Measurements from ENCODE around the gene GJB6.

GJB6 gene

GRCh38 chr13:20186771-20187170 lies 45.3 kb downstream of the GJB6 start:
- DNase-seq (ENCODE audit: low read depth): no peak

- no peak for DNase-seq (ENCODE audit: low read depth)
Measured at GRCh38 chr13:20185366-20186056, 46.6 kb downstream of the GJB6 start.

DNA sequence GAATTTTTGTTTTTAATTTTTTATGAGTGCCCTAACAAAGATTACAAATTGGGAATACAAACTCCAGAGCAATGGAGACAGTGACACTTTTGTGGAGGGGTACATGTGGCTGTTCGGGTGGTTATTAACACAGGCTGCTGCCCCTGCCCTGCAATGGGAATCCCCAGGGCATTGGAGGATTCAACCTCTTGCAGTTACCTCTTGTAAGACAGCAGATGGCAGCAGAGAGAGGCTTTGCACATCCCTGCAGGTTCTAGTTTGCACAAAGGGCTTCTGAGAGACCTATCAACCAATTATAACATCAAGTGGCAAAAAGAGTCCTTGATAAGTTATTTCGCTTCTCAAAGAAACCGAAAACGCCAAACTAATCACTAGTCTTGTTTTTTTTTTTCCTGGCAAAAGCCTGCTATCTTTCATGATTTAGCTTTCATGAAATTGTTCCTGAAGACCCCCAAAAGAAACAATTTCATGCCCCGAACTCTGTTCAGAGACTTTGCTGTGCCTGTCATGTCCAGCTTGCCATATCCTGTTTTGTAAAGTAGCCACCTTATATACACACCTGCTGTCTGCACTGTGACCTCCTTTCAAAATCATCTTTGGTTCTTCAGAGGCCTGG lies 49.8 kb downstream of the GJB6 start:
- DNase-seq (ENCODE audit: low read depth): peak; percentile 27

DNA sequence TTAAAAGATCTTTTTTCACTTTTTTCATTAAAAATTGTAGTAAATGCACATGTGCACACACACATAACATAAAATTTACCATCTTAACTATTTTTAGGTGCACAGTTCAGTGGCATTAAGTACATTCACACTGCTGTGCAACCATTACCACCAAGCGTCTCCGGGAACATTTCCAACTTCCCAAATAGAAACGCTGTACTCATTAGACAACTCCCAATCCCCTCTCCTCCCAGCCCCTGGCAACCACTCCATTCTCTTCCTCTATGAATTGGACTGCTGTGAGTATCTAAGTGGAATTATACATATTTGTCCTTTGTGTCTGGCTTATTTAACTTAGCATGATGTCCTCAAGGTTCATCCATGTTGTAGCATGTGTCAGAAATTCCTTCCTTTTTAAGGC lies 50.9 kb downstream of the GJB6 start:
- DNase-seq (ENCODE audit: low read depth): no peak

DNA sequence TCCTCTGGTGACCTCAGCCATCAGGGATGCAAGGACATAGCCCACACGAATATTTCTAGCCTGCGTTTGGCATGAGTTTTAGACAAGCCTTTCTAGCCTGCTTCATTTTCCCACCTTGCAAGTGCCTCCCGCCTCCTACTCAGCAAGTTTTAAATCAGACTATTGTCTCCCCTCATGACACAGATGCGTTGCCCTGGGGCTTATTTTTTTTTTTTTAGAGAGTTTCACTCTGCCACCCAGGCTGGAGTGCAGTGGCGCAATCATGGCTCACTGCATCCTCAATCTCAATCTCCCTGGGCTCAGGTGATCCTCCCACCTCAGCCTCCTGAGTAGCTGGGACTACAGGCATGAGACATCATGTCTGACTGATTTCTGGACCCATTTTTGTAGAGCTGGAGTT lies 54.0 kb downstream of the GJB6 start:
- DNase-seq (ENCODE audit: low read depth): no peak

DNA sequence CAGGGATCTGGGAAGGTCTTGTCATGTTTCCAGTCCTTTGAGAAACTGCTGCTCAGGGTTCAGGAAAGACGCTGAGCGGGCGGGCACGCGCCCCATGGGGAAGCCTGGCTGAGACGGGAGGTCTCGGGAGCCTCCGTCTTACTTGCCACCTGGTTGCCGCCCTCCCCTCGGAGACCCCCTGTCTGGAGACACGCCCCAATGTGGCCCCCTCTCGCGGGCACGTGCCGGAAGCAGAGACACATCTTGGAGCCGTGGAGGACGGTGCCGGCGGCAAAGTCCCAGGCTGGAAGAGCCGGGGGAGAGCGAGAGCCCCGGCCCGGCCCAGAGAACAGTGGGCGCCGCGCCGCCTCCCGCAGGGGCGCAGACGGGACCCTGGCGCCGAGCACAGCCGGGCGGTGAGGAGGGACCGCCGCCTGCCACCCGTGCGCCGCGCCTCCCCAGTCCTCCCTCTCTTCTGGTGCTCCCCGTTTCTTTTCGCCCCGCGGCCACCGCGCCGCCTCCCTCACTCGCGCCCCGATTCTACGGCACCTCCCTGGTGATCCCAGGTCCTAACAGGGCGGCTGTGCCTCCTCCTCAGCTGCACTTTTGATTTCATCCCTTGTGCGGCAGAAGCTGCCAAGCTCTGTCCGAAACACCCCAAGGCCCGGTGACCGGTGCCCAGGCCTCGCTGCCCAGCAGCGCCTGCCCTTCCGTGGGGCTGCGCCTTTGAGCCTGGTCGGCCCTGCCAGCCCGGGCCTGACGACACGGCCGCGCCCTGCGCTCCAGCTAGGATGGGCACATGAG lies 54.9 kb downstream of the GJB6 start:
- no peak for DNase-seq (ENCODE audit: low read depth)

DNA sequence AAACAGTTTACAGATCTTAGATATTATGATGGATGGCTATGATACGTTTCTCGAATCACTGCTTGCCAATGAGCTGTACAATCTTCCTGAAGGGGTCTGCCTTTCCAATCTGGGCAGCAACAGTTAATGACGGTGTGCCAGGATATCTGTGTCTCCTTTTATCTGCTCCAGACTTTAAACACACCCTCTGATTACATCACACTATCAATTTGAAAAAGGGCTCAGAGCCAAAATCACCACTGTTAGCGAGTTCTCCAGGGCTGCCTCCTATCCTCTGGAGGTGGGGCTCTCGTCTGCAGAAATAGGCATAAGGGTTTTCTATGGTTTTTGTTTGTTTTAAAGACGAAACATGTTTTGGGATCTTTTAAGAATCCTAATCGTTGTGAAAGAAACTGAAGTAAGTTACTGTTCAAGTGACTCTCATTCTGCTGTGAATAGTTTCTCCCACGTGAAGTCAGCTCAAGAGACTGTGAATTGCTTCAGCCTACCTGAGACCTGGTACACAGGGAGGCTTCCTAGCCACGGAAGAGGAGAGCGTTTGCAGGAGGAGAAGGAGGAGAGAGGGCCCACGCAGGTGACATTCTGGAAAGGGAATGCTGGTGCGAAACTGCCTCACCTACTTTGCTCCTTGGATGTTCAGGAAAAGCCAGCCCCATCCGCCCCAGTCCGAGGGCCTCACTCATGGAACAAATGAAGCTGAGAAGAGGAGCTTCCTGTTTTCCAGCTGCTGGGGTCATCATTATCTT lies 56.0 kb downstream of the GJB6 start:
- DNase-seq (ENCODE audit: low read depth): no peak

DNA sequence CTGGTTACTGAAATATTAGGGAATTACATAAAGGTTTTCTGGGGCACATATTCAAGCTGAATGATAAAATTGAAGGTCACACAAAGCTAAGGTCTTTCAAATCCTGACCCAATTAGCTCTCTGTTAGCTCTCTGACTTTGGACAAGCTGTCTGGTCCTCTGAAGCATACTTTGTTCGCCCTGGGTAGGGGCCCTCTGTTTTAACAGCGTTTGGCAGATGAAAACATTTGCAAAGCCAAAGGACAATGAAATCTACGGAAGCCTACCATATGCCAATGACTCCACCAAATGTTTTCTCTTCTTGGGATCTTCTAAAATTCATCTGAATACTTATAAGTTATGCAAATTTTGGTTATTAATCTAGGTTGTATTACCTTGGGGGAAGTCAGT lies 56.7 kb downstream of the GJB6 start:
- no peak for DNase-seq (ENCODE audit: low read depth)

- peak; percentile 69 for DNase-seq (ENCODE audit: low read depth)
Measured at GRCh38 chr13:20174656-20175405, 57.3 kb downstream of the GJB6 start.

DNA sequence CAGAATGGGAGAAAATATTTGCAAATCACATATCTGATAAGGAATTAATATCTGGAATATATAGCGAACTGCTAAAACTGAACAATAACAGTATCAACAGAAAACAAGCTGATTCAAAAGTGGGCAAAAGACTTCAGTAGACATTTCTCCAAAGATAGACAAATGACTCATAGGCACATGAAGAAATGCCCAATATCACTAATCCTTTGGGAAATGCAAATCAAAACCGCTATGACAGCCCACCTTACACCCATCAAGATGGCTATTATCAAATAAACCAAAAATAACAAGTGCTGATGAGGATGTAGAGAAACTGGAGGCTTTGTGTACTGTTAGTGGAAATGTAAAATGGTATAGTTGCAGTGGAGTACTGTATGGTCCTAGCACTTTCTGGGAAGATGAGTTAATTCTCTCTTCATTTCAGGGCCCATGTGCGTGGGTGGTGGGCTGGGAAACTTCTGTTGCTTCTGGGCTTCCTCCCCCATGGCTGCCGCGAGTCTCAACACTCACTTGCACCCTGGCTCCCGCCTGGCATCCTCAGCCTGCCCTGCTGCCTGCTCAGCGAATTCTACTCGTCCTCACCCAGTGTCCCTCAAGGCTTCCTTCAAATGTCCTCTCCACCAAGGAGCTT lies 58.9 kb downstream of the GJB6 start:
- no peak for DNase-seq (ENCODE audit: low read depth)

All from activated T-cell treated with anti-CD3 and anti-CD28 coated beads for 48 hours (primary cell).